ENCODE measurements around the gene TAMALIN.

The TAMALIN gene

GRCh38 chr12:52044292-52044983 lies 37.7 kb downstream of the TAMALIN start:
- TF ChIP-seq, protein P1, sequence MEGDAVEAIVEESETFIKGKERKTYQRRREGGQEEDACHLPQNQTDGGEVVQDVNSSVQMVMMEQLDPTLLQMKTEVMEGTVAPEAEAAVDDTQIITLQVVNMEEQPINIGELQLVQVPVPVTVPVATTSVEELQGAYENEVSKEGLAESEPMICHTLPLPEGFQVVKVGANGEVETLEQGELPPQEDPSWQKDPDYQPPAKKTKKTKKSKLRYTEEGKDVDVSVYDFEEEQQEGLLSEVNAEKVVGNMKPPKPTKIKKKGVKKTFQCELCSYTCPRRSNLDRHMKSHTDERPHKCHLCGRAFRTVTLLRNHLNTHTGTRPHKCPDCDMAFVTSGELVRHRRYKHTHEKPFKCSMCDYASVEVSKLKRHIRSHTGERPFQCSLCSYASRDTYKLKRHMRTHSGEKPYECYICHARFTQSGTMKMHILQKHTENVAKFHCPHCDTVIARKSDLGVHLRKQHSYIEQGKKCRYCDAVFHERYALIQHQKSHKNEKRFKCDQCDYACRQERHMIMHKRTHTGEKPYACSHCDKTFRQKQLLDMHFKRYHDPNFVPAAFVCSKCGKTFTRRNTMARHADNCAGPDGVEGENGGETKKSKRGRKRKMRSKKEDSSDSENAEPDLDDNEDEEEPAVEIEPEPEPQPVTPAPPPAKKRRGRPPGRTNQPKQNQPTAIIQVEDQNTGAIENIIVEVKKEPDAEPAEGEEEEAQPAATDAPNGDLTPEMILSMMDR (IDR thresholded peaks at IDR 0.05; ENCODE audit: borderline replicate concordance, insufficient read depth, low read depth, low read length) = no peak

DNA sequence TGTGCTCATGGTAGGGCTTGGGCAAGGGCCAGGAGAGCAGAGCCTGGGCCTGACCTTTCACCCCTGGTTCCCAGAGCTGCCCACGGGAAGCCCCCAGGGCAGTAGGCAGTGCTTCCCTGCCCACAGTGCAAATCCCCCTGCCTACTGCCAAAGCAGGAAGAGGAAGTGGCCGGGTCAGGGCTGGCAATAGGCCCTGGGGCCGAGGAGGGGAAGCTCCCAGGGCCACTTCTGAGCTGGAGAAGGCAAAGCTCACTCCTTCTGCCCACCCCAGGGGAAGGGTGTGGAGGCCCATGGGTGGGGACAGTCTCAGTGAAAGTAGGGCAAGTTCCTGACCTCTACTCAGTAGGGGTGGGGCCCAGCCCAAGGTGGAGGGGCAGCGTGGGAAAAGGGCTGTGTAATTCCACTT lies 39.1 kb downstream of the TAMALIN start:
- H3K4me3 ChIP-seq (ENCODE audit: low read depth, low read length) = no peak overlapping the region
- TF ChIP-seq, protein P1 (IDR thresholded peaks at IDR 0.05; ENCODE audit: borderline replicate concordance, insufficient read depth, low read depth, low read length) = no peak

More at GRCh38 chr12:52044292-52044983, 37.7 kb downstream of the TAMALIN start:
- H3K4me3 ChIP-seq (ENCODE audit: low read depth, low read length) = no peak overlapping the region

- TF ChIP-seq, protein P1 (IDR thresholded peaks at IDR 0.05; ENCODE audit: borderline replicate concordance, insufficient read depth, low read depth, low read length) = no peak
- H3K4me3 ChIP-seq (ENCODE audit: low read depth, low read length) = no peak overlapping the region
Observed at GRCh38 chr12:52046859-52047258, 40.1 kb downstream of the TAMALIN start.

DNA sequence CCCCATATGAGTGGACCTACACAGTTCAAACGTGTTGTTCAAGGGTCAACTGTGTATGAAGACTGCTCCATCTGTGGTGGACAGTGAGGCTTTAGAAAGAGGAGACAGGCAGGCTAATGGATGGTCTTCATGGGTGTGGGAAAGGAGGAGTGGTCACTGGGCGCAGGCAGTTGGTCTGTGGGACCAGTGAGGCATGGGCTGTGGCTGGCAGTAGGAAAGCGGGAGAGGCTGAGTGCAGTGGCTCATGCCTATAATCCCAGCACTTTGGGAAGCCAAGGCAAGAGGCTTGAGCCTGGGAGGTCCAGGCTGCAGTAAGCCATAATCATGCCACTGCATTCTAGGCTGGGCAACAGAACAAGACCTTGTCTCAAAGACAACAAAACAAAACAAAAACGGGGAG lies 42.5 kb downstream of the TAMALIN start:
- H3K4me3 ChIP-seq (ENCODE audit: low read depth, low read length) = no peak overlapping the region
- TF ChIP-seq, protein P1 (IDR thresholded peaks at IDR 0.05; ENCODE audit: borderline replicate concordance, insufficient read depth, low read depth, low read length) = no peak

DNA sequence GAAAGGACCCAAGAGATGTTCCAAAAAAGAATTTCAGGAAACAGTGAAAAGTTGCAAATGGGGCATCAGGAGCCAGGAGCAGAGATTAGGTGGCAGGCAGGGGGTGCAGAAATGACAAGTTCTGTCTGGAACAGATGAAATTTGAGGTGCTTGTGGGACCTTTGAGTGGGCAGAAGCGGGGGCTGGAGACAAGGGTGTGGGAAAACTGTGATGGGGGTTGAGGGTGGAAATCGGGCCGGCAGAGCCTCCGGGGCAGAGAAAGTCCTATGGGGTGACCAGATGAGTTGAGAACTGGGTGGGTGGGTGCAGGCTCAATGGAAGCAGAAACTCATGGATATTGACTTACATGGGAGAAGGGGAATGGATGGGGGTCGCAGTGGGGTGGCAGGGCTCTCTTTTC lies 42.9 kb downstream of the TAMALIN start:
- no peak overlapping the region for H3K4me3 ChIP-seq (ENCODE audit: low read depth, low read length)
- TF ChIP-seq, protein P1 (IDR thresholded peaks at IDR 0.05; ENCODE audit: borderline replicate concordance, insufficient read depth, low read depth, low read length) = no peak

GRCh38 chr12:52050116-52050757 lies 43.5 kb downstream of the TAMALIN start:
- TF ChIP-seq, protein P1 (IDR thresholded peaks at IDR 0.05; ENCODE audit: borderline replicate concordance, insufficient read depth, low read depth, low read length) = no peak

More at GRCh38 chr12:52050116-52050757, 43.5 kb downstream of the TAMALIN start:
- H3K4me3 ChIP-seq (ENCODE audit: low read depth, low read length) = peak overlapping the region; percentile 79
